Measurements from ENCODE around the gene KLF15. TPM values are rescaled to one million over a fixed set of nuclear protein-coding genes. Genes with fewer than 3 reads are reported as not detected.

The KLF15 gene
- total RNA-seq, 1 donor from 2014 or later: 19.3 TPM

GRCh38 chr3:126371096-126371705 is 14.0 kb upstream of the KLF15 start:
- H3K4me1 Mint-ChIP-seq: peaks cover 9% of the 10 kb centered on the region
- H3K27me3 Mint-ChIP-seq (ENCODE audit: low read depth): no peaks in the 10 kb centered on the region
- no peaks in the 10 kb centered on the region for H3K36me3 Mint-ChIP-seq (ENCODE audit: low read depth)
- no peak for DNase-seq (ENCODE audit: low read depth, low spot score)
- H3K4me3 Mint-ChIP-seq: no peak overlapping the region
- no peak overlapping the region for H3K27ac Mint-ChIP-seq (ENCODE audit: unreplicated experiment)
- no peaks in the 10 kb centered on the region for H3K9me3 Mint-ChIP-seq
- no peak for TF ChIP-seq CTCF (conservative IDR thresholded peaks at IDR 0.05)

- H3K4me3 Mint-ChIP-seq: no peak overlapping the region
- no peak for DNase-seq (ENCODE audit: low read depth, low spot score)
- no peaks in the 10 kb centered on the region for H3K9me3 Mint-ChIP-seq
- H3K27ac Mint-ChIP-seq (ENCODE audit: unreplicated experiment): no peak overlapping the region
- H3K4me1 Mint-ChIP-seq: peaks cover 8% of the 10 kb centered on the region
- TF ChIP-seq CTCF (conservative IDR thresholded peaks at IDR 0.05): no peak
- H3K36me3 Mint-ChIP-seq (ENCODE audit: low read depth): no peaks in the 10 kb centered on the region
- no peaks in the 10 kb centered on the region for H3K27me3 Mint-ChIP-seq (ENCODE audit: low read depth)
Observed at GRCh38 chr3:126370606-126371005, 13.4 kb upstream of the KLF15 start.

- no peaks in the 10 kb centered on the region for H3K27me3 Mint-ChIP-seq (ENCODE audit: low read depth)
- no peaks in the 10 kb centered on the region for H3K36me3 Mint-ChIP-seq (ENCODE audit: low read depth)
- TF ChIP-seq CTCF (conservative IDR thresholded peaks at IDR 0.05): no peak
- no peaks in the 10 kb centered on the region for H3K9me3 Mint-ChIP-seq
- DNase-seq (ENCODE audit: low read depth, low spot score): no peak
- no peak overlapping the region for H3K4me3 Mint-ChIP-seq
- peaks cover 6% of the 10 kb centered on the region for H3K4me1 Mint-ChIP-seq
- no peak overlapping the region for H3K27ac Mint-ChIP-seq (ENCODE audit: unreplicated experiment)
Observed at GRCh38 chr3:126370055-126370454, 12.8 kb upstream of the KLF15 start.

GRCh38 chr3:126369490-126369889 is 12.3 kb upstream of the KLF15 start:
- Mint-ChIP-seq H3K9me3 (no peaks in the 10 kb centered on the region), H3K36me3 (ENCODE audit: low read depth) (no peaks in the 10 kb centered on the region), H3K27ac (ENCODE audit: unreplicated experiment) (no peak overlapping the region), H3K4me3 (no peak overlapping the region), H3K4me1 (peaks cover 2% of the 10 kb centered on the region), H3K27me3 (ENCODE audit: low read depth) (no peaks in the 10 kb centered on the region)
- TF ChIP-seq CTCF (conservative IDR thresholded peaks at IDR 0.05): no peak
- DNase-seq (ENCODE audit: low read depth, low spot score): no peak

GRCh38 chr3:126367316-126367805 is 10.2 kb upstream of the KLF15 start:
- Mint-ChIP-seq H3K36me3 (ENCODE audit: low read depth) (no peaks in the 10 kb centered on the region), H3K27me3 (ENCODE audit: low read depth) (no peaks in the 10 kb centered on the region), H3K4me1 (no peaks in the 10 kb centered on the region), H3K27ac (ENCODE audit: unreplicated experiment) (no peak overlapping the region), H3K9me3 (no peaks in the 10 kb centered on the region), H3K4me3 (no peak overlapping the region)
- TF ChIP-seq CTCF (conservative IDR thresholded peaks at IDR 0.05): no peak
- no peak for DNase-seq (ENCODE audit: low read depth, low spot score)

Data from neural crest cell (in vitro differentiated cells).